Neural cell (in vitro differentiated cells): Measurements from ENCODE around the gene PCP2.

ENCODE experiments used
- CTCF ChIP-seq: fragments of 450-650 bp; IDR thresholded peaks from 2 replicates; pipeline ENCODE4 v1.5.1; 2014; ENCODE audit warnings: antibody characterized with exemption, mild to moderate bottlenecking, moderate library complexity; ENCODE audit not compliant: poor library complexity, severe bottlenecking
- EP300 ChIP-seq: fragments of 450-650 bp; conservative IDR thresholded peaks from 2 replicates; pipeline ENCODE4 v1.6.1; 2014; ENCODE audit warnings: antibody characterized with exemption, mild to moderate bottlenecking, moderate library complexity; ENCODE audit not compliant: poor library complexity, severe bottlenecking
- EZH2 ChIP-seq: fragments of 200-600, 300-800 bp; shearing (Covaris generic), sonication (generic); IDR thresholded peaks from 2 replicates; pipeline ENCODE4 v1.6.1; 2014; ENCODE audit warnings: antibody characterized with exemption, low read length, borderline replicate concordance, mild to moderate bottlenecking; ENCODE audit not compliant: insufficient read depth, poor library complexity, severe bottlenecking
- MXI1 ChIP-seq: fragments of 450-650 bp; conservative IDR thresholded peaks from 2 replicates; pipeline ENCODE4 v1.6.1; 2014; ENCODE audit warnings: antibody characterized with exemption, mild to moderate bottlenecking; ENCODE audit not compliant: poor library complexity, severe bottlenecking
- POLR2AphosphoS5 ChIP-seq: IDR thresholded peaks from 2 replicates; pipeline ENCODE4 v1.6.1; 2012
- RAD21 ChIP-seq: fragments of 450-650 bp; conservative IDR thresholded peaks from 2 replicates; pipeline ENCODE4 v1.6.1; 2014; ENCODE audit warnings: antibody characterized with exemption, mild to moderate bottlenecking, moderate library complexity
- REST ChIP-seq: IDR thresholded peaks from 2 replicates; pipeline ENCODE4 v1.6.1; 2012; ENCODE audit warnings: borderline replicate concordance
- TAF1 ChIP-seq: IDR thresholded peaks from 2 replicates; pipeline ENCODE4 v1.6.1; 2012; ENCODE audit warnings: low read depth

DNA sequence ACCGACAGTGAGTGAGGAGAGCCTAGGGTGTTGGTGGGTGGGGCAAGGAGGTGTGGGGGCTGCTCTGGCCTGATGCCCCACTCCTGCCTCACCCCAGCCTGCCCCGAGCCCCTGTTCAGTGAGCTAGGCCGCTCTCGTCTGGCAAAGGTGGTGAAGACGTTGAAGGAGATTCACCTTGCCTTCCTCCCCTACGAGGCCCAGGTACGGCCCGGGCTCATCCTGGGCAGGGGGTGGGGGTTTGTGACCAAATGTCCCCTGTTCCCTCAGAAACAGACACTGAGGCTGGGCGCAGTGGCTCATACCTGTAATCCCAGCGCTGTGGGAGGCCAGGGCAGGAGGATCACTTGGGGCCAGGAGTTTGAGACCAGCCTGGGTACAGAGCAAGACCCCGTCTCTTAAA, 7.3 kb upstream of the PCP2 start:
- no peak for TF ChIP-seq CTCF
- TF ChIP-seq EP300: no peak
- no peak for TF ChIP-seq REST
- TF ChIP-seq POLR2AphosphoS5: no peak
- TF ChIP-seq TAF1: no peak
- no peak for TF ChIP-seq EZH2
- TF ChIP-seq MXI1: no peak
- no peak for TF ChIP-seq RAD21
